Measurements from ENCODE around the gene XPR1. TPM values are rescaled to one million over a fixed set of nuclear protein-coding genes. Genes with fewer than 3 reads are reported as not detected.

XPR1 gene
- total RNA-seq, 1 experiment from 2014 or later, result 16.8 TPM

DNA sequence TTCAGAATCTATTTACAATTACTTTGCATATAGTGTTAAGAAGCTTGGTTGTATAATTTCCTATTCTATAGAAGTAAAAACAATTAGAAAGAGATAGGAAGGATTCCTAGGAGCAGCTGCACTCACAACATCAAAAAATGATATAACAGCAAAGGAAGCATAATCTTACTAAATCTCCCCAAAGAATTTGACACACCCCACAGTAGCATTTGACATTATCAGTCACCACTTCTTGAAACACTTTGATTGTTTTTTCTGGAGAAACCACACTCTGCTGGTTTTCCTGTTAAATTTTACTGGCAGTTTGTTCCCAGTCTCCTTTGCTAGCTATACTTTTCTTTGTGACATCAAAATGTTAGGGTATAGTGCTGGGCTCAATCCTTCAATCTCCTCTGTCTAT, 180.1 kb downstream of the XPR1 start:
- CTCF ChIA-PET, result no interaction called here
- no peak overlapping the region for H3K4me3 ChIP-seq
- H3F3A ChIP-seq (ENCODE audit: insufficient read depth, low read depth), result no peaks in the 10 kb centered on the region
- H3K36me3 ChIP-seq (ENCODE audit: low read depth), result no peaks in the 10 kb centered on the region
- POLR2A ChIA-PET (ENCODE audit: unreplicated experiment), result no interaction called here
- BruUV-seq (replicated peaks), result no TSS peak
- intact Hi-C loops (cut with micrococcal nuclease; ENCODE audit: unreplicated experiment), result no loop called here
- TF ChIP-seq EZH2 (IDR thresholded peaks at IDR 0.05; ENCODE audit: low read depth), result no peak
- TF ChIP-seq, protein P1, sequence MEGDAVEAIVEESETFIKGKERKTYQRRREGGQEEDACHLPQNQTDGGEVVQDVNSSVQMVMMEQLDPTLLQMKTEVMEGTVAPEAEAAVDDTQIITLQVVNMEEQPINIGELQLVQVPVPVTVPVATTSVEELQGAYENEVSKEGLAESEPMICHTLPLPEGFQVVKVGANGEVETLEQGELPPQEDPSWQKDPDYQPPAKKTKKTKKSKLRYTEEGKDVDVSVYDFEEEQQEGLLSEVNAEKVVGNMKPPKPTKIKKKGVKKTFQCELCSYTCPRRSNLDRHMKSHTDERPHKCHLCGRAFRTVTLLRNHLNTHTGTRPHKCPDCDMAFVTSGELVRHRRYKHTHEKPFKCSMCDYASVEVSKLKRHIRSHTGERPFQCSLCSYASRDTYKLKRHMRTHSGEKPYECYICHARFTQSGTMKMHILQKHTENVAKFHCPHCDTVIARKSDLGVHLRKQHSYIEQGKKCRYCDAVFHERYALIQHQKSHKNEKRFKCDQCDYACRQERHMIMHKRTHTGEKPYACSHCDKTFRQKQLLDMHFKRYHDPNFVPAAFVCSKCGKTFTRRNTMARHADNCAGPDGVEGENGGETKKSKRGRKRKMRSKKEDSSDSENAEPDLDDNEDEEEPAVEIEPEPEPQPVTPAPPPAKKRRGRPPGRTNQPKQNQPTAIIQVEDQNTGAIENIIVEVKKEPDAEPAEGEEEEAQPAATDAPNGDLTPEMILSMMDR (conservative IDR thresholded peaks at IDR 0.05), result no peak
- H3K4me2 ChIP-seq, result no peak overlapping the region
- H3K9me2 ChIP-seq (ENCODE audit: insufficient read depth), result no peaks in the 10 kb centered on the region
- H3K79me2 ChIP-seq (ENCODE audit: low read depth), result no peaks in the 10 kb centered on the region
- no peaks in the 10 kb centered on the region for H3K9me3 ChIP-seq (ENCODE audit: insufficient read depth, low read depth)
- no peaks in the 10 kb centered on the region for H3K4me1 ChIP-seq (replicated peaks; ENCODE audit: insufficient read depth)
- H4K20me1 ChIP-seq (ENCODE audit: insufficient read depth), result no peaks in the 10 kb centered on the region; the same call in 1 of the 2 replicates
- no peak overlapping the region for H3K27ac ChIP-seq
- DNase-seq, result no peak
- no peak overlapping the region for H2AFZ ChIP-seq
- H3K27me3 ChIP-seq (ENCODE audit: insufficient read depth, low read depth), result no peaks in the 10 kb centered on the region

DNA sequence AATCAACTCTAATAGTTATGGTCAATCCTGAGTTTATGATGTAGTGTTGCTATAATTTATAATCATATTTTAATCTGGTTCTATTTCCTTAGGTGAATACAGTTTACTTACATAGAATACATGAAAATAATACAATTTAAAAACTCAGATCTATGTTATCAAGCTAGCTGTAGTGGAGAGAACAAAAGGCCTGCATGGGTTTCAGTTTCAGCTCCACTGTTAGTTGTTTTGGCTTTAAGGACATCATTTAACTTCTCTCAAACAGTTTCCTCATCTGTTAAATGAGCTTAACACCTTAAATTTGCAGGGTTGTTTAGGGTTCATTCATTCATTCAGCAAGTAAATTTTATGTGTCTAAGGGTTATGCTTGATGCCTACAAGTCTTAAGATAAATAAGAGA, 182.4 kb downstream of the XPR1 start:
- H3K9me3 ChIP-seq (ENCODE audit: insufficient read depth, low read depth), result no peaks in the 10 kb centered on the region
- no peak for DNase-seq
- no peak overlapping the region for H2AFZ ChIP-seq
- TF ChIP-seq EZH2 (IDR thresholded peaks at IDR 0.05; ENCODE audit: low read depth), result no peak
- TF ChIP-seq, protein P1 (conservative IDR thresholded peaks at IDR 0.05), result no peak
- no peaks in the 10 kb centered on the region for H3K27me3 ChIP-seq (ENCODE audit: insufficient read depth, low read depth)
- no peaks in the 10 kb centered on the region; the same call in 1 of the 2 replicates for H4K20me1 ChIP-seq (ENCODE audit: insufficient read depth)
- intact Hi-C loops (cut with micrococcal nuclease; ENCODE audit: unreplicated experiment), result no loop called here
- no peaks in the 10 kb centered on the region for H3K36me3 ChIP-seq (ENCODE audit: low read depth)
- no peaks in the 10 kb centered on the region for H3K79me2 ChIP-seq (ENCODE audit: low read depth)
- H3K27ac ChIP-seq, result no peak overlapping the region
- ChIA-PET CTCF (no interaction called here), POLR2A (ENCODE audit: unreplicated experiment) (no interaction called here)
- no peak overlapping the region for H3K4me2 ChIP-seq
- H3K9me2 ChIP-seq (ENCODE audit: insufficient read depth), result no peaks in the 10 kb centered on the region
- no TSS peak for BruUV-seq (replicated peaks)
- H3K4me3 ChIP-seq, result no peak overlapping the region
- no peaks in the 10 kb centered on the region for H3K4me1 ChIP-seq (replicated peaks; ENCODE audit: insufficient read depth)
- no peaks in the 10 kb centered on the region for H3F3A ChIP-seq (ENCODE audit: insufficient read depth, low read depth)

DNA sequence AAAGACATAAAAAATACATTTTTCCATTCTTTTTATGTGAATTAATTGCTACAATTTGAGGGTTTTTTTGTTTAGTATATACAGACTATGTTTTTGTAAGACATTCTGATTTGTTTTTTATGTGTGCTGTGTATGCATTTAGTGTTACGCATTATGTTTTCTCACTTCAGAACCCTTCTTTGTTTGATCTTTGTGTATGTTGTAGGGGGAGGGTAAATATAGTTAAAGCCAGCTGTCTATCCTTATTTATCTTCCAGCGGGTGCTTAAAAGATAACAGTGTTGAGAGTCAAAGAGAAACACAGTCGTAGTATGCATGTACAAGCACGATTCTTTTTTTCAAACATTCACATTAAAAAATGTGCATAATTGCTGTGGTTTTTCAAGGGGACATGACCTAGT, 183.4 kb downstream of the XPR1 start:
- TF ChIP-seq, protein P1 (conservative IDR thresholded peaks at IDR 0.05), result no peak
- H3K27ac ChIP-seq, result no peak overlapping the region
- H3K36me3 ChIP-seq (ENCODE audit: low read depth), result no peaks in the 10 kb centered on the region
- DNase-seq, result no peak
- H4K20me1 ChIP-seq (ENCODE audit: insufficient read depth), result no peaks in the 10 kb centered on the region; the same call in 1 of the 2 replicates
- H3K27me3 ChIP-seq (ENCODE audit: insufficient read depth, low read depth), result no peaks in the 10 kb centered on the region
- no peak overlapping the region for H3K4me2 ChIP-seq
- no peaks in the 10 kb centered on the region for H3K4me1 ChIP-seq (replicated peaks; ENCODE audit: insufficient read depth)
- H2AFZ ChIP-seq, result no peak overlapping the region
- H3K79me2 ChIP-seq (ENCODE audit: low read depth), result no peaks in the 10 kb centered on the region
- POLR2A ChIA-PET (ENCODE audit: unreplicated experiment), result no interaction called here
- BruUV-seq (replicated peaks), result no TSS peak
- no peak overlapping the region for H3K4me3 ChIP-seq
- no peaks in the 10 kb centered on the region for H3K9me2 ChIP-seq (ENCODE audit: insufficient read depth)
- no peaks in the 10 kb centered on the region for H3K9me3 ChIP-seq (ENCODE audit: insufficient read depth, low read depth)
- CTCF ChIA-PET, result no interaction called here
- intact Hi-C loops (cut with micrococcal nuclease; ENCODE audit: unreplicated experiment), result no loop called here
- no peaks in the 10 kb centered on the region for H3F3A ChIP-seq (ENCODE audit: insufficient read depth, low read depth)

Data from PC-9 (cell line).